Glomerular visceral epithelial cell (primary cell): ENCODE data around the gene JPH2.

Experiments used
- DNase-seq: peaks from one replicate; pipeline ENCODE4 v3.0.0-alpha.2; 2016; ENCODE audit errors: extremely low spot score

JPH2 gene

DNA sequence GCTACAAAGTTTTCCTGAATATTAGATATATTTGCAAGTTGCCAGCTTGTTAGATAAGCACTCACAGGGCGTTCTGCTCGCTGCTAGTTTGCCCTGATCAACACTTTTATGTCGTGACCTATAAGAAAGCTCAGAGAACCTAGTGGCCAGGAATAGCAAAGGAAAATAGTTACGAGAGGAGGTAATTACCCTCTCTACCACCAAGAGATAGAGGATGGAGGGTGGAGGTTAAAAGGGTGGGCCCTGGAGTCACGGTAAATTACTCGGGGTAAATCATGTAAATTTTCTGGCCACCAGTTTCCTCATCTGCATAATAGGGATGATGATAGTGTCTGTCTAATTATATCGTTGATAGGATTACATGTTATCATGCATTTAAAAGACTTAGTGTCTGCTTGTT lies 87.2 kb downstream of the JPH2 start:
- no peak for DNase-seq

DNA sequence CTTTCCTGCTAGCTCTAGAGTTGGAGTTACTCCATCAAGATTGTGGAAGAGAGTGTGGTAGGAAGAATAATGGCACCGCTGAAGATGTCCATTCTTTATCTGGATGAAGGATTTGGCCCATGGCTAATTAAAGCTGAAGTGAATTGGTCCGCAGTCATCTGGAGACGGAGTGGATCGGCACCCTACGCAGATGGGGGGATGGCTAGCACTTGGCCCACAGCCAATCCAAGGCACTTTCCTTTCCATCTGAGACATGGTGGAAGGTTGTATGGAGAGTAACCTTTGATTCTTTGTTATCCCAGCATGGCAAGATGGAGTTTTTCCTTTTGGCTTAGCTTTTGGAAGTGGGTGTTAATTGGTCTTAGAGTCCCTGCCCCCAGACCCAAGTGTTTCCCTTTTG lies 88.3 kb downstream of the JPH2 start:
- no peak for DNase-seq

DNA sequence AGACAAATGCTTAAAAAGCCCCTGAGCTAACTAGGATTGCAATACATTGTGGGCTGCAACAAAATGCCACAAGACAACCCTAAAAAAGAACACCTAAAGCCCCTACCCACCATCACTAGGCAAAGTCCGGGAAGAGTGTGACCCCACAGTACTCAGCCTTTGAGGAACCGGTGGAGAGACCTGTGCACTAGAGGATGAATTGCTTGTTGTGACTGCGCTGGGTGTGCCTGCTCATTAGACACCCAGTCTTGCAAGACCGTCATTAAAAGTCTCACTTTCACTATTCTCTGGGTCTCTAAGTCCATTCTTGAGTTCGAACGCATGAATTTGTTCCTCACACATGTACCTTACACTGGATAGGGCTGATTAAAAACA lies 88.7 kb downstream of the JPH2 start:
- no peak for DNase-seq

DNA sequence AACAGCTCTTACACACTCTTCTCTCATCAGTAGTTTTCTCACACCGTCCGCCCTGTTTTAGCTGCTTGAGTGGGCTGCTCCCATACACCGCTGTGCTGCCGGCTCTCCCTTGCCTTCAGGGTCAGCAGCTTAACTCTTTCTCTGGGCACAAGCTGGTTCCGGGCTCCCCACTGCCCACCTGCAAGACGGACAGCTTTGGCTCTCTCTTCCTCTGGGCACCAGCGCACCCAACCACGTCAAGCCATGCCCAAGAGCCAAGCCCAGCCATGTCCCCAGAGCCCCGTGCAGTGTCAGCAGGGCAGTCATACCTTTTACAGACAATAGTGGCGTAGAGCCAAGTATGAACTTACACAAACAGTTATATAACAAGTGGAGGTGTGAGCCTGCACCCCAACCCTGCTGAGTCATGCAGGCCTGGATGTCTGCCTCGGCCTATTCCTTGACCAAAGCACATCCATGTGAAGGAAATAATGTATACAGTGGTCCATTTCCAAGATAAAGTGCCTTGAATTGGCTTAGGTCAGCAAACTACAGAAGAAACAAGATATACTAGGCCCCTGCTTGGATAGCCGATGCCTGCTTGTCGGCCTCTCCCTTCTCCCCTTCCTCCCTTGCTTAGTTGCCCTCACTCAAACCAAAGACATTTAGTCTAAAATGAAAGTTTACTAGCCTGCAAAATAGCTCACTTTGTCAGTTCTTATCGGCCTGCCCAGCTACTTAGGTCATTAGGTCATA lies 89.3 kb downstream of the JPH2 start:
- DNase-seq: no peak

DNA sequence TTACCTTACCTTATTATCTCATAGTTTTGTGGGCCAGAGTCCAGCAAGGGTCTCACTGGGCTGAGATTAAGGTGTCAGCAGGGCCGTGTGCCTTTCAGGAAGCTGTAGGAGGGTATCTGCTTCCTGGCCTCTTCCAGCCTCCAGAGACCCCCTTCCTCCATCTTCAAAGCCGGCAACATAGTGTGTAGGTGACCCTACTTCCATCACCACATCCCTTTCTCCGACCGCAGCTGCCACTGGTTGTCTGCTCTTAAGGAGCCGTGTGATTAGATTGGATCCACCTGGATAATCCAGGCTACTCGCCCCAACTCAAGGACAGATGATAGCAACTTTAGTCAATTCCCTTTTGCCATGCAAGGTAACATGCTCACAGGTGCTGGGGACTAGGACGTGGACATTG lies 91.2 kb downstream of the JPH2 start:
- no peak for DNase-seq

DNA sequence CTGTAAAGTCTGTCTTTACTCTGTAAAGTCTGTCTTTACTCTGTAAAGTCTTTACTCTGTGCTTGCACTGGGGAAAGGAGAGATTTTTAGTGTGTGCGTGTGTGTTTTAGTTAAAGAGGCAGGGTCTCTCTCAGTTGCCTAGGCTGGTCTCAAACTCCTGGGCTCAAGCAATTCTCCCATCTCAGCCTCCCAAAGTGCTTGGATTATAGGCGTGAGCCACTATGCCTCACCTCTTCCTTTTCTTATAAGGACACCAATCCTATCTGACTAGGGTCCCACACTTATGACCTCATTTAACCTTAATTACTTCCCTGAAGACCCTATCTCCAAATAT lies 93.8 kb downstream of the JPH2 start:
- DNase-seq: no peak

DNA sequence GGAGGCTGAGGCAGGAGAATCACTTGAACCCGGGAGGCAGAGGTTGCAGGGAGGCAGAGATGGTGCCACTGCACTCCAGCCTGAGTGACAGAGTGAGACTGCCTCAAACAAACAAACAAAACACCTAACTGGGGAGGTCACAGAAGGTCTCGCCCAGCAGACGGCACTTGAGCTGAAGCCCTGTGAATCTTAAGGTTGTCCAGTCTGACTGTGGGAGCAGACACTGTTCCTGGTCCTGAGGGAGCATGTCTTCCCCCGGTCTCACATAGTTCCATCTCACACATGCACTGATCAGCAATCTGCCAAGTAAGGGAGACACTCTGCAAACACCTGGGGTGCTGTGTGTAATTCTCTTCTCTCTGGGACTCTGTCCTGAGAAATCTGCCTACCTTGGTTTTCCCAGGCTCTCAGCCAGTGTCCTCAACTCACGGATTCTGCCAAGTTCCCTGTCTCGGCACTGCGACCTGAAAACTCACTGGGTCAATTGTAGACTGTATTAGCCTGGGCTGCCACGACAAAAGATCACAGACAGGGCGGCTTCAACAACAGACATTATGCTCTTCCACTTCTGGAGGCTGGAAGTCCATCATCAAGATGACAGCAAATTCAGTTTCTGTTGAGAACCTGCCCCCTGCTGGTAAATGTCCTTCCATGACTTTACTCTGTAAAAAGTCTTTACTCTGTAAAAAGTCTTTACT lies 94.3 kb downstream of the JPH2 start:
- DNase-seq: peak; percentile 27

DNA sequence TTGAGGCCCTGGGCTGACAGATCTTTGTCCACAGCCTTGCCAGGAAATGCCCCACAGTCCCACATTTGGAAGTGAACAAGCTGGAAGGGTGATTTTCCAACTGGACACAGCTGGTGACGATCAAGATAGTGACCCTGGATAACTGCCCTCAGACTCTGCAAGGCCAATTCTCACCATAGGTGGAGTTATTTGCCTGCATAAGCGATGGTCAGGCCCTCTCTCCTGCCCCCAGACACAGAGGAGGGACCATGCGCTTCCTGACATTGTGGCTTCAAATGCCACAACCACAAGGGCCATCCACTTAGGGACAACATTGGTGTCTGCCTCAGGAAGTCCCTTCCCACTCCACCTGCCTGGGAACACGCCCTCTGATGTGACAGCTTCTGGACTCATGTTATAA lies 96.0 kb downstream of the JPH2 start:
- DNase-seq: no peak

DNA sequence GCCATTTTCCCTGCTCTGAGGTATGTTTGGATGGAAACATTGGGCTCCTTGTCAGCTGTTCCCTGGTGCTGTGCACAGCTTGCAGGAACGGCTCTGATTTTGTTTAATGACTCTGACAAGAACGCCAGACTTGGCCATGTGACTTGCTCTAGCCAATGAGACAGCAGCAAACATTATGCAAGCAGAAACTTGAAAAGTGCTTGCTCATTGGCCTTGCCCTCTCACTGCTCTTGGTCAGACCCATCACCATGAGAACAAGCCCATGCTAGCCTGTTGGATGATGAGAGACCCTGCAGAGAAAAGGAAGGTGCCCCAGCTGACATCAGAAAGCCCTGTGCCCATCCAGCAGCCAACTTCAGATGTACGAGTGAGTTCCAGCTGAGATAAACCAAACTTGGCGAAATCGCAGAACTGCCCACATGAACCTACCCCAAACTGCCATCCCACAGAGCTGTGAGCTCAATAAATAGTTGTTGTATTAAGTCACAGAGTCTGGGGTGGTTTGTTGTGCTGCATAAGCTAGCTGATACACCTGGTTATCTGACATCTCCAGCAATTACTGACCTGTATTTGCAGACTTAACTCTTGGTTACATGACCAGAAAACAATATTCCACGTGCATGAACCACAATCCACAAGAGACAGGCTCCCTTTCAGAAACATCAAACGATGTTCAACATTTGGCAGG lies 96.9 kb downstream of the JPH2 start:
- DNase-seq: peak; percentile 18

DNA sequence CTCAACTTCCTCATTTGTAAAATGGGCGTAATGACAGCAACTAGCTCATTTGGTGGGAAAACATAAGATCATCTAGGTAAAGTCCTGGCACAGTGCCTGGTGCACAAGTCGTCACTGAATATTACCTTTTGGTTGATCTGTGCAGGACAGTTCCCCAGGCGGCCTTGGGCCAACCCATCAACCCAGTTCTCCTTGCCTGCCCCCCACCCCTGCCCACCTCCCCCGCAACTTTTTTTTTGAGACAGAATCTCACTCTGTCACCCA lies 99.2 kb downstream of the JPH2 start:
- DNase-seq: no peak

DNA sequence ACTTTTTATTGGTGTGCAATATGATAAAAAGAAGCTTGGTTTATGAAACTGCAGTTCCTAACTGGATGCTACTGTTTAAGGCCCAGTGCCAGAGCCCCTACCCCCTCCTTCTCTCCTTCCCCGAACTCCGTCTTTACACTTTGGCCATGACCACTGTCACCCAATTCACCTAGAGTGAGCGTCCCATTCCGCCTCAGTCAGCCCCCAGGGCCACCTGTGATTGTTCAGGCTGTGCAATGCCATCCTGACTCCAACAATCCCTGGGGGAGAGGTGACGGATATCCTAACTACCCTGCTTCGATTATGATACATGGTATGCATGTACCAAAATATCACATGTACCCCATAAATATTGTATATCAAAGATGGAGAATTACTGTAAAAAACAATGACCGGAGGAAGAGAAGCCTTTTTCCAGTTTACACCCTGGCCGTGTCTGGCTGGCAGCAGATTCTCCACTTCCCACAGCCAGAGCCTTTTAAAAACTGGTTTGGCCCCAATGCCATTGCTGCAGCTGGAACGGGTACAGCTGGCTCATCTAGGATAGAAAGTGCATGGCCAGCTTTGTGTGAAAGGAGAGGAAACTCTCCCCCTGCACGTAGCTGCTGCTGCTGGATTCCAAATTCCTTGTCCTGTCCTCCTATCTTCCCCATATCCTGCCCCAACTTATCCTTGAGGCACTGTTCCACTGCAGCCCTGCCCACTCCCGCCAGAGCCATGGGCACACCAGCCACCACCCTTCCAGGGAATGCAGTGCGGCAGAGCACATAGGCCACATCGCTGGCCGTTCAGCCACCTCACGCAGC lies 99.7 kb downstream of the JPH2 start:
- DNase-seq: no peak

DNA sequence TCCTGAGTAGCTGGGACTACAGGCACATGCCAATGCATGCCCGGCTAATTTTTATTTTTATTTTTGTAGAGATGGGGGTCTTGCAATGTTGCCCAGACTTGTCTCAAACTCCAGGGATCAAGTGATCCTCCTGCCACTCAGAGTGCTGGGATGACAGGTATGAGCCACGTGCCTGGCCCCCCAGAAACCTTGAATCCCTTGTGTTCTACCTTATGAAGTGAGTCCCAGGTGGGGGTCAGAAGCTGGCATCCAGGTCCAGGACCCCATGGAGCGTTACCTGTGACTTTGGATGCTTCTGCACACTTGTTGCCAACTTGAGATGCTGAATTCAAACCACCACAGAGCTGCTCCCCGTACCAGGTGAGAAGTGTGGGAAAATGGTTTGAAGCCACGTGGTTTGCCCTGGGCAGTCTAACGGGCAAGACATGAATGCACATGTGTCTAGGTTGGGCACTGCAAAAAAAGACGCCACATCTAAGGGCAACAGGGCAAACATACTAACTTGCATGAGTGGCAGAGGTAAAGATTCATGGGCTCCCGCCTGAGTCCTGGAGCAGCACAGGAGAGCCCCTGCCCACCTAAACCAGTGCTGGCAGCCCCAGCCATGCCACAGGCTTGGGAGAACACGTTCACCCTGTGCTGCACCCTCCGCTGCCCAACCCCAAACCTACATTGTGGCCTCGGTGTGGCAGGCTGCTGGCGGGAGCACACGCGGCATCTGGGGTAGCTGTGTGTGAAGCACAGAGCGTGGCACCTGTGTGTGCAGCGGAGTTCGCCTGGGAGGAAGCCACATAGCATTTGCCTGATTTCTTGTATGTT lies 101.2 kb downstream of the JPH2 start:
- no peak for DNase-seq

DNA sequence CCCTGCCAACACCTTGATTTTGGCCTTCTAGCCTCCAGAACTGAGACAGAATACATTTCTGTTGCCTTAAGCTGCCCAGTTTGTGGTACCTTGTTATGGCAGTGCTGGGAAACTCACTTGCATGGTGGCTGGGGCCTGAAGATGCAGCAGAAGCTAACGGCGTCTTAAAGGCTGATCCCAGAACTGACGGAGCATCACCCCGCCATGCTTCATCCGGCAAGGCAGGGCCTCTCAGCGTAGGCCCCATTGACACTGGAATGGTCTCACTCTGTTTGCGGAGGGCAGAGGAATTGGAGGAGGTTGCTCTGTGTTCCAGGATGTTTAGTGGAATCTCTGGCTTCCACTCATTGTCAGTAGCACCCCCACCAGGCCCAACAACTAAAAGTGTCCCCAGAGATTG lies 102.1 kb downstream of the JPH2 start:
- no peak for DNase-seq

DNA sequence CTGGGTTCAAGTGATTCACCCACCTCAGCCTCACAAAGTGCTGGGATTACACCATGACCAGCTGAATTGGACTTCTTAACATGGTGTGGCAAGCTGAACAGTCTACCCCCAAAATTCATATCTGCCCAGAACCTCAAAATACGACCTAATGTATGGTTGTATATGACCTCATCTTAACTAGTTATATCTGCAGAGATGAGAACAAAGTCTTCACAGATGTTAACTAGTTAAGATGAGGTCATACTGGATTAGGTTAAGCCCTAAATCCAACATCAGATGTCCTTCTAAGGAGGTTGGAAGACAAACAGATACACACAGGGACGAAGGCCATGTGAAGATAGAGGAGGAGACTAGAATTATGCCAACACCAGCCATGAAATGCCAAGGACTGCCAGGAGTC lies 102.5 kb downstream of the JPH2 start:
- no peak for DNase-seq

DNA sequence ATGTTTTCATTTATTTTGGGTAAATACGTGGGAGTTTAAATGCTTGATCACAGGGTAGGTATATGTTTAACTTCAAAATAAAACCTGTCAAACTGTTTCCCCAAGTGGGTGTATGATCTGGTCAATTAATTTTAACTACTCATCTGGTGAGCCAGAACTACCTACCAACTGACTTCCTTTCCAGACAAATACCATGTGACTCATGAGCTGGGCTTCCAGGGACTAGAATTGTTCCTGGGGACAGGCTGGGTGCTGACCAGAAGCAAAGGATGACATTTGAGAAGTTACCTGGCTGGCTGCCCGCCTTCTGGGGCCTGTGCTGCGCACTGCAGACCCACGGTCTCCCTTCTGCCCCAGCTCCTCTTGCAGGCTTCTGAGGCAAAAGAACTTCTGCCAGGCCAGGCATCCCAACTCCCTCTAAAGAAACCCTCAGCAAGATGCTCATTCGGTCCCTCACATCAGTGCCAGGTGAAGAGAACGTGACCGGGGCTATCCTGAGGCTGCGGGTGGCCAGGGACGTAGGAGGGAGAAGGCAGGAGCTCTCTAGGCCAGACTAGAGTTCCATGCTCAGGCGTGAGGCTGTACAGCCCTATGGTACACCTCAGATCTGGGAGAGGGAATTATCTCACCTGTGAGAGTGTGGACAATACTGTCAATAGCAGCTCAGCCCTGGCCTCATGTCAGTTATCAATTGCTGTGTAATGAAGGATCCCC lies 103.6 kb downstream of the JPH2 start:
- DNase-seq: peak; percentile 26

DNA sequence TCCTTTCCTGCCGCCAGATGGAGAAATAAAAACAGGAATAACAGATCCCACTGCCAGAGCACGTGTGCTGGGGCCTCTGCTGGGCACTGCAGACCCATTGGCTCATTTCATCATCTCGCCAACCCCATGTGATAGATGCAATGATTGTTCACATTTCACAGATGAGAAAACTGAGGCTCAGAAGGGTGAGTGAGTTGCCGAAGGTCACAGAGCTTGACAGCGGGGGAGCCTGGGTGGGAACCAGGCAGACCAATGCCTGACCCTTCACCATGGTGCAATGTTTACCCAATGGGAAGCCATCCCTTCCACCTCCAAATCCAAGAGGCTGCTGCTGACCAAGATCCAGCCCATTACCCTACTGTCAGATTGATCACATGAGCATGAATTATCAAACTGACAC lies 105.1 kb downstream of the JPH2 start:
- no peak for DNase-seq

DNA sequence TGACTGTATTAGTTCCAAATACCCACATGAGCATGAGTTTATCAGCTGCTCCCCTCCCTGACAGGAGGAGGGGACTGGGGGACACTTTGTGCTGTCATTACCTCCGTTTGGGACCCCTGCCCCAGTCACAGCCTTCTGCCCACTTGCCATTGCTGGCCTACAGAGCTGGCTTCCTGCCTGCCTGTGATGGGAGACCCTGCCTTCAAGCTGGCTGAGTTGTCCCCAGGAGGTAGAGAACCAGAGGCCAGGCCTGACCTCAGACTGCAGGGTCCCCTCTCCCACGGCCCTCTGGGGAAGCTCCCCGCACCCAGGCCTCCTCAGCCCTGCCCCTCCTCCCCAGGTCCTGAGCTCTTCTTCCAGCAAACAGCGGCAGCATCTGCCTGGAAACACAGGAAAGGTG lies 105.5 kb downstream of the JPH2 start:
- no peak for DNase-seq

DNA sequence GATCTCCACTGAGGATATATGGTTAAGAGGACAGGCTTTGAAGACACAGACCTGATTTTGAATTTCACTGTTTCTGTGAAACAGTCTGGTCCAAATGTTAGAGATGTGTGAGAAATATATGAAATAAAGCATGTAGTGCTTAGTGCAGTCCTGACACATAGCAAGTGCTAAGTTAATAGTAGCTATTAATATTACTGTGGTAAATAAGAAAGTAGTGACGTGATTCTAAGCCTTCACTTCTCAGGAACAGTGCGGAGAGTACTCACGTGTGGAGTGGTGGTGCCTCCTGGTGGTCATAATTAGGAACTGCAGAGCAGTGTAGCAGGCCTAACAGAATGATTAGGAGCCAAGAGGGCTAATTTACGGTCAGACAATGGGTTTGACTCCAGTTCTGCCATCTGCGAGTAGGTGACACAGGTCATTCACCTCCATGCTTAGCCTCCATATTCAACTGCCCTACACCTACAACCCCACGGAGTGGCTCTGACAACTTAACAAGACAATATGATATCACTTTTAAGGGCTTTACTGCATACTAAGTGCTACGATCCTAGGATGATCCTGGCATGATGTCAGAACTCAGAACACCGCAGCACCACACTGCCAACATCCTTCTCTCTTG lies 106.2 kb downstream of the JPH2 start:
- peak; percentile 82 for DNase-seq

DNA sequence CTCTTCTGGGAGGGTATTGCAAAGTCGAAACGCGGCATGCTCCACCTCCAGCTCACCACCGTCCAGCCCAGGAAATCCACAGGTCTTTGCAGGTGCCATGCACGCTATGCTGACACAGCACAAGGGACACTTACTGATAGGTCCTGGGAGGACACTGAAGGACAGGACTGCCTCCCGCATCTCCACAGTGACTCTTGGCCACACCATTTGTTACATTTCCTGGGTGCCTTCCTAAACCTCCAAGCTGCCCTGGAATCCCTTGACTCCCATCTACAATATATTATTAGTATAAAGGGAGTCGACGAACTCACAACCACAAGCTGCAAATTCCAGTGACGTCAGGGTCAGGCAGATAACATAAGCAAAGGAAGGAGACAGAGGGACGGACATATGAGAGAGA lies 106.9 kb downstream of the JPH2 start:
- DNase-seq: no peak

DNA sequence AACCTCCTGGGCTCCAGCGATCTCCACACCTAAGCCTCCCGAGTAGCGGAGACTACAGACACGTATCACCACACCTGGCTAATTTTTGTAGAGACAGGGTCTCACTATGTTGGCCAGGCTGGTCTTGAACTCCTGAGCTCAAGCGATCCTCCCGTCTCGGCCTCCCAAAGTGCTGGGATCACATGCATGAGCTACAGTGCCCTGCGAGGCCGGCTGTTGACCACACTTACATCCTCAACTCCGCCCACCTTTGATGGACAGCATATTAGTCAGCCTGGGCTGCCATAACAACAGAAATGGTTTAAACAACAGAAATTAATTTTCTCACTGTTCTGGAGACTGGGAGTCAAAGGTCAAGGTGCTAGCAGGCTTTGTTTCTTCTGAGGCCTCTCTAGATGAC lies 107.7 kb downstream of the JPH2 start:
- DNase-seq: no peak

DNA sequence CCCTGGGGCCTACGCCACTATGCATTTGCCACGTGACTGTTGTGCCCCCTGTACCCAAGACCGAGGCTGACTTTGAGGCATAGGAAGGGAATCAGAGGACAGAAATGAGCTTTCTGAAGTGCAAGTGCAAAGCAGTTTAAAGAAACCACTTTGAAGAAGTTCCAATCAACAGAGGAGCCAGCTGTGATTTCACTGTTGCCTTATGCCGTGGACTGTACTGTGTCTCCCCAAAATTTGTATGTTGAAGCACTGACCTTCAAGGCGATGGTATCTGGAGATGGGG lies 111.1 kb downstream of the JPH2 start:
- no peak for DNase-seq
